MCF 10A (cell line): Measurements from ENCODE around the gene APBB2. TPM values are rescaled to one million over a fixed set of nuclear protein-coding genes. Genes with fewer than 3 reads are reported as not detected.

Experiments used
- BruUV-seq: library from RNA; stranded (reverse); fragments of 400-500 nt; replicated peaks from 2 replicates; lab custom pipeline; 2021; lab: Mats Ljungman, UMichigan
- CTCF ChIA-PET: fragments of 300-600 bp; sonication (Branson Sonifier 250); formaldehyde crosslinking; extraction: SDS; loops from one replicate; lab custom pipeline; 2021; ENCODE audit warnings: antibody characterized with exemption, inconsistent platforms; lab: Yijun Ruan, JAX
- POLR2A ChIA-PET: fragments of 300-600, 350-650 bp; sonication (Branson Sonifier 250); formaldehyde crosslinking; extraction: SDS; loops from one replicate; lab custom pipeline; 2020; ENCODE audit warnings: antibody characterized with exemption, inconsistent platforms; lab: Yijun Ruan, JAX
- DNase-seq: peaks from one replicate; pipeline ENCODE4 v3.0.0-alpha.2; 2018; ENCODE audit not compliant: unreplicated experiment
- H3K27ac Mint-ChIP-seq: one replicate; pipeline ENCODE4 v1.8.0; 2022; ENCODE audit warnings: mild to moderate bottlenecking, low read depth, mixed read lengths; ENCODE audit not compliant: unreplicated experiment
- H3K27me3 Mint-ChIP-seq: one replicate; pipeline ENCODE4 v1.8.0; 2022; ENCODE audit warnings: mixed read lengths; ENCODE audit not compliant: insufficient read depth, unreplicated experiment
- H3K36me3 Mint-ChIP-seq: one replicate; pipeline ENCODE4 v1.8.0; 2022; ENCODE audit warnings: mild to moderate bottlenecking, moderate library complexity, mixed read lengths; ENCODE audit not compliant: insufficient read depth, unreplicated experiment
- H3K4me1 Mint-ChIP-seq: one replicate; pipeline ENCODE4 v1.8.0; 2022; ENCODE audit warnings: mixed read lengths; ENCODE audit not compliant: insufficient read depth, unreplicated experiment
- H3K4me3 Mint-ChIP-seq: one replicate; pipeline ENCODE4 v1.8.0; 2022; ENCODE audit warnings: mild to moderate bottlenecking, moderate library complexity, mixed read lengths; ENCODE audit not compliant: unreplicated experiment
- H3K9me3 Mint-ChIP-seq: one replicate; pipeline ENCODE4 v1.8.0; 2022; ENCODE audit warnings: mixed read lengths; ENCODE audit not compliant: unreplicated experiment
- CTCF ChIP-seq: fragments of 200-600 bp; IDR thresholded peaks from one replicate; pipeline ENCODE4 v1.8.0; 2022; ENCODE audit warnings: antibody characterized with exemption, mild to moderate bottlenecking; ENCODE audit not compliant: unreplicated experiment
- intact Hi-C: fragments of 100-400 bp; cut with micrococcal nuclease; formaldehyde crosslinking; loops from 2 replicates; pipeline ENCODE4 v1.14.1; 2022
- total RNA-seq: library from RNA; stranded (reverse); gene quantifications from 2 replicates; pipeline ENCODE4 v1.2.3, GENCODE V29; 2022

Gene APBB2
- total RNA-seq, 1 experiment from 2014 or later, result 201 TPM

DNA sequence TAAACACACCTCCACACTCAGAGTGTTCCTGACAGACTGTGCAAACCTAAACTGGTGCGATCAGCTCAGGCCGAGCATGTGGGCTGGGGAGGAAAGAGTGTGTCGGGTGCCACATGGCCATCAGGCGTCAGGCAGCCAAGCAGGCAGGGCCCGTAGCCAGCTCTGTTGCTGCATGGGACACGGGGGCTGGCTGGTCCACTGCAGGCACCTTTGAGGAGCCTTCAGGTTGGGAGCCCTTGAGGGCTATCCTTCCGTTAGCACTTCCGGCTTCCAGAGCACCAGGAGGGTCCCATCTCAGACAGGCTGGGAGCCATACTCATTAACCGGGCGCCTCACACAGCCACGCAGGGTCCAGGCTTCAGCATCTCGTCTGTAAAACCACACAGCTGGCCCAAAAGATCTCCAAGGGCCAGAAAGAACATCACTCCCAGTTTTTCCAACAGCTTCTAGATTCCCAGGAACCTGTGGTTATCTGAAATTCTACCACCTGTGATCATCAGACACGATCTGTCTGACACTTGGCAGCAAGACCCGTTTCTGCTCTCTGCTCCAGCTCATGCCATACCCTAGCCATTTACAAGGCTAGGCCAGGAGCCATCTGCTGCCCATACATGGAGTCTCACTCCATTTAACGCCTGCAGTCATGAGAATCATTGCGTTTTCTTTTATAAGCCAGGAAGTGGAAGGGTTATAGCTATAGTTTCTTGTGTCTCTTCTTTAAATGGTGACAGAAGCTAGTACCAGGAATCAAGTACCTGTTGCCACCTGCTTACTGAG, 377.1 kb downstream of the APBB2 start:
- H3K27me3 Mint-ChIP-seq, result no peaks in the 10 kb centered on the region
- no peak for TF ChIP-seq CTCF
- H3K36me3 Mint-ChIP-seq, result peaks cover 83% of the 10 kb centered on the region
- POLR2A ChIA-PET, result interaction anchor here (0.6 kb wide), 1 partner anchor 106 kb away, joined by 3 read pairs; no protein-coding TSS in a partner anchor
- no peaks in the 10 kb centered on the region for H3K4me1 Mint-ChIP-seq
- intact Hi-C loops, result no loop called here
- no peak for DNase-seq
- no TSS peak for BruUV-seq
- H3K4me3 Mint-ChIP-seq, result no peak overlapping the region
- H3K9me3 Mint-ChIP-seq, result no peaks in the 10 kb centered on the region
- CTCF ChIA-PET, result interaction anchor here (0.6 to 1.1 kb wide), 2 partner anchors 13 to 537 kb away, joined by 3 to 4 read pairs; no protein-coding TSS in a partner anchor
- H3K27ac Mint-ChIP-seq, result no peak overlapping the region

- H3K4me3 Mint-ChIP-seq, result no peak overlapping the region
- ChIA-PET CTCF (interaction anchor here (0.6 kb wide), 1 partner anchor 1032 kb away, joined by 3 read pairs; no protein-coding TSS in a partner anchor), POLR2A (interaction anchor here (0.6 kb wide), 1 partner anchor 14 kb away, joined by 4 read pairs; no protein-coding TSS in a partner anchor)
- BruUV-seq, result no TSS peak
- H3K36me3 Mint-ChIP-seq, result peaks cover 92% of the 10 kb centered on the region
- intact Hi-C loops, result no loop called here
- no peaks in the 10 kb centered on the region for H3K27me3 Mint-ChIP-seq
- no peaks in the 10 kb centered on the region for H3K4me1 Mint-ChIP-seq
- H3K27ac Mint-ChIP-seq, result no peak overlapping the region
- TF ChIP-seq CTCF, result no peak
- DNase-seq, result no peak
- H3K9me3 Mint-ChIP-seq, result no peaks in the 10 kb centered on the region
These were observed 381.1 kb downstream of the APBB2 start for GRCh38 chr4:40833212-40833611.

- Mint-ChIP-seq H3K27me3 (no peaks in the 10 kb centered on the region), H3K9me3 (no peaks in the 10 kb centered on the region), H3K27ac (no peak overlapping the region), H3K36me3 (peaks cover 95% of the 10 kb centered on the region), H3K4me1 (no peaks in the 10 kb centered on the region), H3K4me3 (no peak overlapping the region)
- ChIA-PET POLR2A (no interaction called here), CTCF (interaction anchor here (0.6 kb wide), 2 partner anchors 24 to 88 kb away, joined by 3 read pairs; no protein-coding TSS in a partner anchor)
- DNase-seq, result no peak
- TF ChIP-seq CTCF, result no peak
- BruUV-seq, result no TSS peak
- intact Hi-C loops, result no loop called here
These were observed 382.2 kb downstream of the APBB2 start for GRCh38 chr4:40832175-40832574.

DNA sequence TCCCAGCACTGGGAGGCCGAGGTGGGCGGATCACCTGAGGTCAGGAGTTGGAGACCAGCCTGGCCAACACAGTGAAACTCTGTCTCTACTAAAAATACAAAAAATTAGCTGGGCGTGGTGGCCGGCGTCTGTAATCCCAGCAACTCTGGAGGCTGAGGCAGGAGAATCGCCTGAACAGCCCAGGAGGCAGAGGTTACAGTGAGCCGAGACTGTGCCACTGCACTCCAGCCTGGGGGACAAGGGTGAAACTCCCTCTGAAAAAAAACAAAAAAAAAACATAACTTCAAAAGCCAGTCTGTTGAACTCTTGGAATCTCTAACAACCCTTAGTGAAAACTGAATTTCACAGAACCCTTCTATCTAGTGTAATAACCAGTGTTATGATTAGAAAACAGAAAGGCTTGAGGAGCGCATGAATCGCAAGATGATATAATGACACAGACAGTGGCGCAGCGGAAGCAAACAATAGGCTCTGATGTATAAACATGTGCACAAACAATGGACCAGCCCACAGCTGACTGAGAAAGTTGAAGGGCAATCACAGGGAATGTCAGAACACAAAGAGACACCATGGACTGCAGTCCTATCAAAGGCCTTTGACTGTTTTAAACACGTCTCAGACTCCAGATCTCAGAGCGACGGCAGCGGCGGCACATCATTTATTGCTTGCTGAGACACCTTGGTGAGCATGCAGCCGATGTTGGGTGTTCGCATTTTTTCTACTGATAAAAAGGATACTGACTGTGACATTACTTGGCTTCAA, 383.0 kb downstream of the APBB2 start:
- Mint-ChIP-seq H3K36me3 (peaks cover 97% of the 10 kb centered on the region), H3K27me3 (no peaks in the 10 kb centered on the region), H3K27ac (no peak overlapping the region), H3K4me3 (no peak overlapping the region), H3K4me1 (no peaks in the 10 kb centered on the region), H3K9me3 (no peaks in the 10 kb centered on the region)
- DNase-seq, result no peak
- ChIA-PET POLR2A (no interaction called here), CTCF (interaction anchor here (0.6 to 1.2 kb wide), 3 partner anchors 12 to 65 kb away, joined by 3 to 7 read pairs (median 5); no protein-coding TSS in a partner anchor)
- intact Hi-C loops, result no loop called here
- no peak for TF ChIP-seq CTCF
- no TSS peak for BruUV-seq
